GM23338 (cell line): ENCODE measurements around the gene ACHE. TPM values are rescaled to one million over a fixed set of nuclear protein-coding genes. Genes with fewer than 3 reads are reported as not detected.
A peak's percentile ranks its signal among the peaks of the same experiment; 100 is the strongest.

ENCODE experiments used
- ATAC-seq: fragments of 200-7000 bp; cut with Tn5 transposase; 3 replicates; pipeline ENCODE4 v1.9.1; 2020
- DNase-seq: peaks from one replicate; pipeline ENCODE4 v3.0.0-alpha.2; 2015; ENCODE audit warnings: low spot score
- H2AFZ ChIP-seq: fragments of 200-600 bp; sonication (generic); 2 replicates; pipeline ENCODE4 v1.8.0; 2016; ENCODE audit warnings: antibody characterized with exemption, mild to moderate bottlenecking, moderate library complexity
- H3F3A ChIP-seq: fragments of 200-600 bp; sonication (generic); replicated peaks from 2 replicates; pipeline ENCODE4 v1.8.0; 2017; ENCODE audit warnings: antibody characterized with exemption, mixed run types, low read depth
- H3K27ac ChIP-seq: fragments of 200-600 bp; sonication (generic); 2 replicates; pipeline ENCODE4 v1.6.1; 2016; ENCODE audit warnings: low read depth
- H3K27me3 ChIP-seq: fragments of 200-600 bp; sonication (generic); 2 replicates; pipeline ENCODE4 v1.8.0; 2016; ENCODE audit warnings: mild to moderate bottlenecking, mixed run types, moderate library complexity; ENCODE audit not compliant: insufficient read depth
- H3K36me3 ChIP-seq: fragments of 200-600 bp; sonication (generic); 2 replicates; pipeline ENCODE4 v1.8.0; 2016; ENCODE audit warnings: mild to moderate bottlenecking; ENCODE audit not compliant: insufficient read depth
- H3K4me1 ChIP-seq: fragments of 200-600 bp; sonication (generic); 2 replicates; pipeline ENCODE4 v1.8.0; 2016; ENCODE audit warnings: mild to moderate bottlenecking, moderate library complexity; ENCODE audit not compliant: insufficient read depth
- H3K4me2 ChIP-seq: fragments of 200-600 bp; sonication (generic); 2 replicates; pipeline ENCODE4 v1.7.1; 2017; ENCODE audit warnings: mixed run types
- H3K4me3 ChIP-seq: fragments of 200-600 bp; sonication (generic); 2 replicates; pipeline ENCODE4 v1.6.1; 2016; ENCODE audit warnings: mixed run types
- H3K79me2 ChIP-seq: fragments of 200-600 bp; sonication (generic); replicated peaks from 2 replicates; pipeline ENCODE4 v1.8.0; 2017; ENCODE audit warnings: mild to moderate bottlenecking; ENCODE audit not compliant: insufficient read depth
- H3K9me2 ChIP-seq: fragments of 200-600 bp; sonication (generic); 2 replicates; pipeline ENCODE4 v1.8.0; 2017; ENCODE audit not compliant: insufficient read depth
- H4K20me1 ChIP-seq: fragments of 200-600 bp; sonication (generic); replicated peaks from 2 replicates; pipeline ENCODE4 v1.8.0; 2017; ENCODE audit warnings: mild to moderate bottlenecking; ENCODE audit not compliant: insufficient read depth
- H3K27ac Mint-ChIP-seq: 2 replicates; pipeline ENCODE4 v1.8.0; 2020; ENCODE audit warnings: inconsistent platforms, mild to moderate bottlenecking, moderate library complexity, mixed read lengths
- H3K27me3 Mint-ChIP-seq: 3 replicates; pipeline ENCODE4 v1.8.0; 2022; ENCODE audit warnings: low read depth, mild to moderate bottlenecking, moderate library complexity, mixed read lengths, inconsistent platforms; ENCODE audit not compliant: insufficient read depth, poor library complexity
- H3K36me3 Mint-ChIP-seq: 3 replicates; pipeline ENCODE4 v1.8.0; 2021; ENCODE audit warnings: low read depth, mild to moderate bottlenecking, inconsistent platforms, moderate library complexity, mixed read lengths
- H3K4me1 Mint-ChIP-seq: 3 replicates; pipeline ENCODE4 v1.8.0; 2020; ENCODE audit warnings: mild to moderate bottlenecking, inconsistent platforms, mixed read lengths
- H3K4me3 Mint-ChIP-seq: 3 replicates; pipeline ENCODE4 v1.8.0; 2021; ENCODE audit warnings: moderate library complexity, mild to moderate bottlenecking, inconsistent platforms, mixed read lengths
- H3K9me3 Mint-ChIP-seq: 3 replicates; pipeline ENCODE4 v1.8.0; 2020; ENCODE audit warnings: moderate library complexity, mild to moderate bottlenecking, inconsistent platforms, mixed read lengths
- CREB1 ChIP-seq: fragments of 250-450 bp; sonication (Bioruptor Pico); IDR thresholded peaks from 2 replicates; pipeline ENCODE4 v1.5.0; 2020; ENCODE audit warnings: low read depth, mild to moderate bottlenecking, moderate library complexity
- EZH2 ChIP-seq: fragments of 200-600 bp; sonication (generic); IDR thresholded peaks from one replicate; pipeline ENCODE4 v1.8.0; 2017; ENCODE audit warnings: antibody characterized with exemption, mild to moderate bottlenecking, low read depth; ENCODE audit not compliant: unreplicated experiment
- EZH2phosphoT487 ChIP-seq: fragments of 200-600 bp; sonication (generic); IDR thresholded peaks from one replicate; pipeline ENCODE4 v1.8.1; 2018; ENCODE audit warnings: antibody characterized with exemption; ENCODE audit not compliant: unreplicated experiment
- NANOG ChIP-seq: IDR thresholded peaks from 2 replicates; pipeline ENCODE4 v1.6.1; 2016; ENCODE audit warnings: antibody characterized with exemption, borderline replicate concordance
- POLR2AphosphoS5 ChIP-seq: IDR thresholded peaks from 2 replicates; pipeline ENCODE4 v1.6.1; 2016; ENCODE audit warnings: antibody characterized with exemption, low read depth
- STAT1 ChIP-seq: IDR thresholded peaks from one replicate; pipeline ENCODE4 v1.6.1; 2016; ENCODE audit warnings: antibody characterized with exemption; ENCODE audit not compliant: unreplicated experiment
- ZNF114 ChIP-seq: fragments of 250-450 bp; sonication (Bioruptor Pico); IDR thresholded peaks from 2 replicates; pipeline ENCODE4 v1.5.0; 2020; ENCODE audit warnings: mild to moderate bottlenecking, moderate library complexity
- polyA plus RNA-seq: library from polyadenylated mRNA; unstranded; fragments of >200 nt; fragmentation: Nextera tagmentation; extraction: Ambion mirVana; gene quantifications from 2 replicates; pipeline ENCODE4 v1.2.1, GENCODE V29; 2016
- total RNA-seq: library from RNA; depleted of rRNA; stranded (reverse); fragments of >200 nt; shearing (Covaris generic); gene quantifications from 2 replicates; pipeline ENCODE4 v1.2.3, GENCODE V29; 2014
- TF ChIP-seq, protein P1 (sequence below): IDR thresholded peaks from 2 replicates; pipeline ENCODE4 v1.6.1; 2016; ENCODE audit warnings: antibody characterized with exemption
- TF ChIP-seq, protein P2 (sequence below), 2 experiments: fragments of 200-600 bp in 1 of 2; sonication (generic) in 1 of 2; conservative IDR thresholded peaks; 2 replicates each; pipeline versions ENCODE4 v1.5.1 to v1.6.1; 2016 to 2017; ENCODE audit warnings: antibody characterized with exemption in 2 of 2, low read depth in 2 of 2, mild to moderate bottlenecking in 2 of 2, moderate library complexity in 1 of 2
- TF ChIP-seq, protein P3 (sequence below): IDR thresholded peaks from one replicate; pipeline ENCODE4 v1.6.1; 2018; ENCODE audit warnings: antibody characterized with exemption; ENCODE audit not compliant: unreplicated experiment

ACHE gene
- total and polyA plus RNA-seq, 2 experiments from 2014 or later, result 3.6 to 3.7 TPM

GRCh38 chr7:100895956-100896731 is 456 bp upstream of the ACHE start:
- H3K4me2 ChIP-seq, result peak overlapping the region; percentile 81
- Mint-ChIP-seq H3K27ac (no peak overlapping the region), H3K36me3 (no peaks in the 10 kb centered on the region; the same call in 2 of the 3 replicates), H3K4me1 (peaks cover 23% of the 10 kb centered on the region), H3K27me3 (peaks cover 40% of the 10 kb centered on the region), H3K4me3 (peak overlapping the region; percentile 68), H3K9me3 (peaks cover 8% of the 10 kb centered on the region; the same call in 2 of the 3 replicates)
- no peaks in the 10 kb centered on the region for H3K9me2 ChIP-seq
- DNase-seq (peak; percentile 51), ATAC-seq (peak; percentile 4; the same call in 1 of the 3 replicates)
- peaks cover 35% of the 10 kb centered on the region for H3K27me3 ChIP-seq
- peaks cover 8% of the 10 kb centered on the region; the same call in 1 of the 2 replicates for H3K4me1 ChIP-seq
- no peaks in the 10 kb centered on the region for H4K20me1 ChIP-seq
- H3K27ac ChIP-seq, result no peak overlapping the region
- H3K4me3 ChIP-seq, result peak overlapping the region; percentile 52
- peaks cover 5% of the 10 kb centered on the region; the same call in 1 of the 2 replicates for H3F3A ChIP-seq
- TF ChIP-seq CREB1 (CRISPR knock-in tag) (0 out of 2 replicates have a peak, but pooled peaks have one; percentile 35), STAT1 (no peak), EZH2 (peak; percentile 86)
- H3K36me3 ChIP-seq, result no peaks in the 10 kb centered on the region
- H2AFZ ChIP-seq, result no peak overlapping the region
- no peaks in the 10 kb centered on the region for H3K79me2 ChIP-seq

DNA sequence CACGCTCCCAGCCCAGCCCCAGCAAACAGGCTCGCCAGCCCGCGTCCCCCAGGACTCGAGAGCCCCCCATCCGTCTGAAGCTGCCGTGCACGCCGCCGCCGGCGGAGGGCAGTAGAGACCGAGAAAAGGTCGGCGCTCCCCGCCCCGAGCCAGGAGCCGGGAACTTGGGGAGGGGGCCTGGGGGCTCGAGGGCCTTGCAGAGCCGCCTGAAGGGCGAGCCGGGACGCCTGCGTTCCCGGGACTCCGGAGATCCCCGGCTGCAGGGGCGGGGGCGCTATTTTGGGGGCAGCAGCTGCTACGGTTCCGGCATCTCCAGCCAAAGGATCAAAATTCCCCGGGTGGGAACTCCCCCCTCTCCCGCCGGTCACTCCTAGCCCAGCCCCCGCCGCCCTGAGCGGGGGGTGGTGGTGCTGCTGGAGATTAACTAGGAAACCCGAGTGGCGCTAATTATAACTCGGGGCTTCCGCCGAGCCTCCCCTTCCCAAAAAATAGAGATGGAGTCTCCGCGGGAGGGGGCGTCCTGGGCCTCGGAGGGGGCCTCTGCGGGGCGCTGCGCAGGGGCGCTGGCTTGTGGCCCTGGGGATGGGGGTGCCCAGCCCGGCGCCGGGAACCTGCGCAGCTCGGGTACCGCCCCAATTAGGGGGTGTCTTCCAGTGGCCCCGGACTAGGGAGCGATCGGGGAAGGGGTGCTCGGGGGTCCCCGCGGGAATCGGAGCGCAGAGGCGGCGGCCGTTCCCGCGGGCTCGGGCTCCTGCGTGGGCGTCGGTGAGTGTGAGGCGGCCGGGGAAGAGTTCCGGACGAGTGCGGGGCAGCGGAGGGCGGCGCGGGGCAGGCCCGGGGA is 608 bp downstream of the ACHE start:
- peaks cover 42% of the 10 kb centered on the region for H3K27me3 Mint-ChIP-seq
- peaks cover 11% of the 10 kb centered on the region; the same call in 1 of the 2 replicates for H3F3A ChIP-seq
- H3K4me1 ChIP-seq, result peaks cover 8% of the 10 kb centered on the region; the same call in 1 of the 2 replicates
- peak overlapping the region; percentile 78 for H2AFZ ChIP-seq
- DNase-seq, result peak; percentile 93
- no peaks in the 10 kb centered on the region for H3K79me2 ChIP-seq
- peaks cover 6% of the 10 kb centered on the region; the same call in 2 of the 3 replicates for H3K9me3 Mint-ChIP-seq
- H3K27me3 ChIP-seq, result peaks cover 35% of the 10 kb centered on the region
- no peaks in the 10 kb centered on the region; the same call in 2 of the 3 replicates for H3K36me3 Mint-ChIP-seq
- no peaks in the 10 kb centered on the region for H4K20me1 ChIP-seq
- H3K27ac ChIP-seq, result no peak overlapping the region
- ATAC-seq, result peak; percentile 43
- H3K4me2 ChIP-seq, result peak overlapping the region; percentile 96
- H3K4me3 Mint-ChIP-seq, result peak overlapping the region; percentile 57; the same call in 2 of the 3 replicates
- H3K4me1 Mint-ChIP-seq, result peaks cover 23% of the 10 kb centered on the region
- no peaks in the 10 kb centered on the region for H3K9me2 ChIP-seq
- H3K36me3 ChIP-seq, result no peaks in the 10 kb centered on the region
- peak overlapping the region; percentile 73 for H3K4me3 ChIP-seq
- no peak overlapping the region for H3K27ac Mint-ChIP-seq
- no peak for TF ChIP-seq CREB1 (CRISPR knock-in tag)
- TF ChIP-seq, protein P1, sequence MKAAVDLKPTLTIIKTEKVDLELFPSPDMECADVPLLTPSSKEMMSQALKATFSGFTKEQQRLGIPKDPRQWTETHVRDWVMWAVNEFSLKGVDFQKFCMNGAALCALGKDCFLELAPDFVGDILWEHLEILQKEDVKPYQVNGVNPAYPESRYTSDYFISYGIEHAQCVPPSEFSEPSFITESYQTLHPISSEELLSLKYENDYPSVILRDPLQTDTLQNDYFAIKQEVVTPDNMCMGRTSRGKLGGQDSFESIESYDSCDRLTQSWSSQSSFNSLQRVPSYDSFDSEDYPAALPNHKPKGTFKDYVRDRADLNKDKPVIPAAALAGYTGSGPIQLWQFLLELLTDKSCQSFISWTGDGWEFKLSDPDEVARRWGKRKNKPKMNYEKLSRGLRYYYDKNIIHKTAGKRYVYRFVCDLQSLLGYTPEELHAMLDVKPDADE, result no peak
- no peak for TF ChIP-seq ZNF114 (CRISPR knock-in tag)
- TF ChIP-seq, protein P2, sequence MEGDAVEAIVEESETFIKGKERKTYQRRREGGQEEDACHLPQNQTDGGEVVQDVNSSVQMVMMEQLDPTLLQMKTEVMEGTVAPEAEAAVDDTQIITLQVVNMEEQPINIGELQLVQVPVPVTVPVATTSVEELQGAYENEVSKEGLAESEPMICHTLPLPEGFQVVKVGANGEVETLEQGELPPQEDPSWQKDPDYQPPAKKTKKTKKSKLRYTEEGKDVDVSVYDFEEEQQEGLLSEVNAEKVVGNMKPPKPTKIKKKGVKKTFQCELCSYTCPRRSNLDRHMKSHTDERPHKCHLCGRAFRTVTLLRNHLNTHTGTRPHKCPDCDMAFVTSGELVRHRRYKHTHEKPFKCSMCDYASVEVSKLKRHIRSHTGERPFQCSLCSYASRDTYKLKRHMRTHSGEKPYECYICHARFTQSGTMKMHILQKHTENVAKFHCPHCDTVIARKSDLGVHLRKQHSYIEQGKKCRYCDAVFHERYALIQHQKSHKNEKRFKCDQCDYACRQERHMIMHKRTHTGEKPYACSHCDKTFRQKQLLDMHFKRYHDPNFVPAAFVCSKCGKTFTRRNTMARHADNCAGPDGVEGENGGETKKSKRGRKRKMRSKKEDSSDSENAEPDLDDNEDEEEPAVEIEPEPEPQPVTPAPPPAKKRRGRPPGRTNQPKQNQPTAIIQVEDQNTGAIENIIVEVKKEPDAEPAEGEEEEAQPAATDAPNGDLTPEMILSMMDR (conservative IDR thresholded peaks at IDR 0.05; ENCODE audit: low read depth in 2 of 2), result peak; percentile 81 to 96
- no peak for TF ChIP-seq NANOG
- no peak for TF ChIP-seq POLR2AphosphoS5
- no peak for TF ChIP-seq EZH2phosphoT487
- TF ChIP-seq, protein P3, sequence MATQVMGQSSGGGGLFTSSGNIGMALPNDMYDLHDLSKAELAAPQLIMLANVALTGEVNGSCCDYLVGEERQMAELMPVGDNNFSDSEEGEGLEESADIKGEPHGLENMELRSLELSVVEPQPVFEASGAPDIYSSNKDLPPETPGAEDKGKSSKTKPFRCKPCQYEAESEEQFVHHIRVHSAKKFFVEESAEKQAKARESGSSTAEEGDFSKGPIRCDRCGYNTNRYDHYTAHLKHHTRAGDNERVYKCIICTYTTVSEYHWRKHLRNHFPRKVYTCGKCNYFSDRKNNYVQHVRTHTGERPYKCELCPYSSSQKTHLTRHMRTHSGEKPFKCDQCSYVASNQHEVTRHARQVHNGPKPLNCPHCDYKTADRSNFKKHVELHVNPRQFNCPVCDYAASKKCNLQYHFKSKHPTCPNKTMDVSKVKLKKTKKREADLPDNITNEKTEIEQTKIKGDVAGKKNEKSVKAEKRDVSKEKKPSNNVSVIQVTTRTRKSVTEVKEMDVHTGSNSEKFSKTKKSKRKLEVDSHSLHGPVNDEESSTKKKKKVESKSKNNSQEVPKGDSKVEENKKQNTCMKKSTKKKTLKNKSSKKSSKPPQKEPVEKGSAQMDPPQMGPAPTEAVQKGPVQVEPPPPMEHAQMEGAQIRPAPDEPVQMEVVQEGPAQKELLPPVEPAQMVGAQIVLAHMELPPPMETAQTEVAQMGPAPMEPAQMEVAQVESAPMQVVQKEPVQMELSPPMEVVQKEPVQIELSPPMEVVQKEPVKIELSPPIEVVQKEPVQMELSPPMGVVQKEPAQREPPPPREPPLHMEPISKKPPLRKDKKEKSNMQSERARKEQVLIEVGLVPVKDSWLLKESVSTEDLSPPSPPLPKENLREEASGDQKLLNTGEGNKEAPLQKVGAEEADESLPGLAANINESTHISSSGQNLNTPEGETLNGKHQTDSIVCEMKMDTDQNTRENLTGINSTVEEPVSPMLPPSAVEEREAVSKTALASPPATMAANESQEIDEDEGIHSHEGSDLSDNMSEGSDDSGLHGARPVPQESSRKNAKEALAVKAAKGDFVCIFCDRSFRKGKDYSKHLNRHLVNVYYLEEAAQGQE, result peak; percentile 23
